Osteoblast (primary cell): Measurements from ENCODE around the gene AIM2. TPM values are rescaled to one million over a fixed set of nuclear protein-coding genes. Genes with fewer than 3 reads are reported as not detected.

Experiments used
- DNase-seq: peaks from one replicate; pipeline ENCODE4 v3.0.0; 2011; ENCODE audit warnings: low spot score, mixed read lengths; ENCODE audit not compliant: insufficient read length; ENCODE audit errors: missing footprints
- H2AFZ ChIP-seq: 2 replicates; pipeline ENCODE4 v1.6.0; 2011; ENCODE audit warnings: mild to moderate bottlenecking, low read length
- H3K27ac ChIP-seq: 2 replicates; pipeline ENCODE4 v1.5.1; 2011; ENCODE audit warnings: mild to moderate bottlenecking, low read depth, low read length, moderate library complexity
- H3K27me3 ChIP-seq: 2 replicates; pipeline ENCODE4 v1.6.0; 2012; ENCODE audit warnings: mild to moderate bottlenecking, control low read depth, inconsistent platforms, low read length, moderate library complexity; ENCODE audit not compliant: insufficient read depth
- H3K36me3 ChIP-seq: 2 replicates; pipeline ENCODE4 v1.5.1; 2011; ENCODE audit warnings: mild to moderate bottlenecking, low read length, control low read depth, moderate library complexity; ENCODE audit not compliant: insufficient read depth
- H3K4me1 ChIP-seq: 2 replicates; pipeline ENCODE4 v1.5.1; 2011; ENCODE audit warnings: mild to moderate bottlenecking, low read length, control low read depth, moderate library complexity; ENCODE audit not compliant: insufficient read depth
- H3K4me2 ChIP-seq: 2 replicates; pipeline ENCODE4 v1.6.0; 2011; ENCODE audit warnings: mild to moderate bottlenecking, low read length; ENCODE audit not compliant: insufficient read depth
- H3K4me3 ChIP-seq: fragments of 200-600 bp; sonication (generic); 3 replicates; pipeline ENCODE4 v1.5.1; 2012; ENCODE audit warnings: mild to moderate bottlenecking, low read length, inconsistent platforms; ENCODE audit not compliant: insufficient read depth
- H3K79me2 ChIP-seq: 2 replicates; pipeline ENCODE4 v1.6.0; 2012; ENCODE audit warnings: mild to moderate bottlenecking, low read length, control low read depth, inconsistent platforms; ENCODE audit not compliant: insufficient read depth
- H3K9me3 ChIP-seq: 2 replicates; pipeline ENCODE4 v1.5.1; 2011; ENCODE audit warnings: low read depth, low read length, control low read depth
- H4K20me1 ChIP-seq: 2 replicates; pipeline ENCODE4 v1.6.0; 2012; ENCODE audit warnings: mild to moderate bottlenecking, low read length, control low read depth; ENCODE audit not compliant: insufficient read depth
- total RNA-seq: library from RNA; depleted of rRNA; stranded (reverse); fragments of >200 nt; gene quantifications from 2 replicates; pipeline ENCODE4 v1.2.3, GENCODE V29; 2012
- TF ChIP-seq, protein P1 (sequence below): IDR thresholded peaks from 2 replicates; pipeline ENCODE4 v1.5.1; 2011; ENCODE audit warnings: mild to moderate bottlenecking, low read depth, low read length, moderate library complexity; ENCODE audit errors: extremely low read depth

The AIM2 gene
- total RNA-seq, 1 donor, result 0.72 TPM

DNA sequence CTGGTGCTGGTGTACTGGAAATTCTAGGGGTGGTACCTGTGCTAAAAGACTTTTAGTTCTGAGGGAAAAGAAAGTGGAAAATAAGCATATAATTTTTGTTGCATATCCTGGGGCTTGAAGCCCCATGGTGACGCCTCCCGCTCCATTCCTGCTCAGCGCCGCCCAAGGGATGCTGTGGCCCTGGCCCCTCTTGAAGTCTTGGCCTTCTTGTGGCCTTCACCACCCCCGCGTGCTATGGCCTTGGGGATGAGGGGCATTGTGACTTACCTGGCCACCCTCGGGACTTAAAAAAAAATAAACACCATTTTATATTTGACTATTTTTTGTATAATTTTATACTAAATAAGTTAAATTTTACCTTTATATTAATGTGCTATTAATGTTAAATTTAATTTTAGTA, 51.5 kb downstream of the AIM2 start:
- Histone ChIP-seq H3K36me3 (peaks cover 36% of the 10 kb centered on the region), H3K4me3 (no peak overlapping the region), H3K9me3 (no peaks in the 10 kb centered on the region), H3K27me3 (no peaks in the 10 kb centered on the region), H3K4me2 (no peak overlapping the region), H3K79me2 (peaks cover 74% of the 10 kb centered on the region), H4K20me1 (peaks cover 11% of the 10 kb centered on the region), H3K27ac (no peak overlapping the region), H2AFZ (no peak overlapping the region), H3K4me1 (no peaks in the 10 kb centered on the region)
- TF ChIP-seq, protein P1, sequence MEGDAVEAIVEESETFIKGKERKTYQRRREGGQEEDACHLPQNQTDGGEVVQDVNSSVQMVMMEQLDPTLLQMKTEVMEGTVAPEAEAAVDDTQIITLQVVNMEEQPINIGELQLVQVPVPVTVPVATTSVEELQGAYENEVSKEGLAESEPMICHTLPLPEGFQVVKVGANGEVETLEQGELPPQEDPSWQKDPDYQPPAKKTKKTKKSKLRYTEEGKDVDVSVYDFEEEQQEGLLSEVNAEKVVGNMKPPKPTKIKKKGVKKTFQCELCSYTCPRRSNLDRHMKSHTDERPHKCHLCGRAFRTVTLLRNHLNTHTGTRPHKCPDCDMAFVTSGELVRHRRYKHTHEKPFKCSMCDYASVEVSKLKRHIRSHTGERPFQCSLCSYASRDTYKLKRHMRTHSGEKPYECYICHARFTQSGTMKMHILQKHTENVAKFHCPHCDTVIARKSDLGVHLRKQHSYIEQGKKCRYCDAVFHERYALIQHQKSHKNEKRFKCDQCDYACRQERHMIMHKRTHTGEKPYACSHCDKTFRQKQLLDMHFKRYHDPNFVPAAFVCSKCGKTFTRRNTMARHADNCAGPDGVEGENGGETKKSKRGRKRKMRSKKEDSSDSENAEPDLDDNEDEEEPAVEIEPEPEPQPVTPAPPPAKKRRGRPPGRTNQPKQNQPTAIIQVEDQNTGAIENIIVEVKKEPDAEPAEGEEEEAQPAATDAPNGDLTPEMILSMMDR, result no peak
- DNase-seq, result no peak

DNA sequence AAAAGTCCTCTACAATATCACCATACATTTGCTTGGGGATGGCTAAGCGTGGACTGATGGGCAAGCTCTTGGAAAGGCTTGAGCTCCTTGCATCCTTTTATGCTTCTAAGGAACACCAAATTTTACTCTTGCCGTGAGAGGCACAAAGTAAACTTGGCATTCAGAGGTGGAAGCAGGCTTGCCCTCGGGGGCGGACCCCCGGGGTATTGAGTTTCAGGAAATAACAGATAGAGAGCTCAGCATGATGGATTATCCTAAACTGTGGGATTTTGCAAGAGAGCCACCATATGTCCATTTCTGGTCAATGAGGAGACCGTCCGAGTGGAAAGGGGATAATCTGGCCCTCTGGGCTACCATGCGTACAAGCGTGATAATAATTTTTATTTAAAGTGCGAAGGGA, 52.8 kb downstream of the AIM2 start:
- Histone ChIP-seq H3K27me3 (no peaks in the 10 kb centered on the region), H3K79me2 (peaks cover 75% of the 10 kb centered on the region)
- no peak for DNase-seq

DNA sequence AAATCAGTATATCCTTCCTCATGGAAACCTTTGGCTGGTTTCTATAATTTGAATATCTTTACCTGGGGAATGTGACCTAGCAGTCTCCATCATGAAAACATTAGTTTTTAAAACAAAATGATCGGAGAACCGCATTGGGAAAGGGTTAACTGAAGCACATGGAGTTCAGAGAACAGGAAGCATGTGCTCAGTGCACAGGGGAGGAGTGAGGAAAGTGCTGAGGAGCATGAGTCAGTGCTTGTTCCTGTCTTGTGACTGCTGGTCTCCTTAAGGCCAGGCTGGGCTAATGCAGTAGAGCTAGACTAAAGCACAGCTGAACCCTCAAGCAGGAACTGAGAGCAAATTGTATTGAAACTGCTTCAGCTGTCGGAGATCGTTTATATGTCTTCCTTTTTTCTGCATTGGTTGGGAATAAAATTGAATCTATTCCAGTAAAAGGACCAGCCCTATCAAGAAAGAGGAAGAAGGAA, 61.1 kb downstream of the AIM2 start:
- Histone ChIP-seq H3K4me1 (peaks cover 23% of the 10 kb centered on the region), H3K27ac (peak overlapping the region; percentile 73), H3K9me3 (no peaks in the 10 kb centered on the region), H3K27me3 (no peaks in the 10 kb centered on the region), H4K20me1 (no peaks in the 10 kb centered on the region), H3K36me3 (peaks cover 61% of the 10 kb centered on the region), H3K79me2 (peaks cover 83% of the 10 kb centered on the region), H2AFZ (no peak overlapping the region), H3K4me2 (no peak overlapping the region), H3K4me3 (no peak overlapping the region)
- TF ChIP-seq, protein P1, result no peak
- peak; percentile 82 for DNase-seq

More for the DNA sequence above, 52.8 kb downstream of the AIM2 start:
- Histone ChIP-seq H2AFZ (no peak overlapping the region), H3K27ac (no peak overlapping the region), H3K36me3 (peaks cover 45% of the 10 kb centered on the region), H3K9me3 (no peaks in the 10 kb centered on the region), H3K4me2 (no peak overlapping the region), H3K4me3 (no peak overlapping the region), H4K20me1 (peaks cover 9% of the 10 kb centered on the region), H3K4me1 (no peaks in the 10 kb centered on the region)
- TF ChIP-seq, protein P1, result no peak

DNA sequence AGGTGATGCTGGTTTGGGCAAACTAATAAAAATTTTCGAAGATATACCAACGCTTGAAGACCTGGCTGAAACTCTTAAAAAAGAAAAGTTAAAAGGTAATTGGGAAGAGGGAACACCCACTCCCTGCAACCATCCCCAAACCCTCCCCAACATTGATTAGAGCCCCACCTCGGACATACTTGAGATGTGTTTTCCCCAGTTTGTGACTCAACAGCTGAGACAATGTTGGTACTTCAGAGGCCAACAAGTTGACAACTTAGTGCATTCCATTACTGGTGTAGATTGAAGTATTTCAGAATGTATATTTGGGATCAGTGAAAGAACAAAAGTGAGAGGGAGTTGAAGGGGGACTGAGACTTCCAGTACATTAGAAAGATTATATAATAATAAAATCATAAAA, 61.7 kb downstream of the AIM2 start:
- Histone ChIP-seq H3K4me2 (no peak overlapping the region), H3K9me3 (no peaks in the 10 kb centered on the region), H3K4me1 (peaks cover 23% of the 10 kb centered on the region), H2AFZ (no peak overlapping the region), H3K27ac (no peak overlapping the region), H4K20me1 (no peaks in the 10 kb centered on the region), H3K27me3 (no peaks in the 10 kb centered on the region), H3K36me3 (peaks cover 55% of the 10 kb centered on the region), H3K4me3 (no peak overlapping the region), H3K79me2 (peaks cover 84% of the 10 kb centered on the region)
- TF ChIP-seq, protein P1, result no peak
- DNase-seq, result peak; percentile 14
